GM19239 (cell line): ENCODE results near the gene IL36A.

ENCODE experiments used
- DNase-seq: peaks from one replicate; pipeline ENCODE4 v3.0.0; 2011; ENCODE audit warnings: low spot score; ENCODE audit not compliant: insufficient read length
- FAIRE-seq: peaks from 2 replicates; lab custom pipeline; 2011; peaks lifted over from hg19 to GRCh38; lab: Jason Lieb, UNC

IL36A gene

GRCh38 chr2:113005030-113005509 lies at the start of gene IL36A:
IL36A (plus strand) TSS chr2:113005459; CDS start chr2:113005872, 413 bp downstream.
- no peak for DNase-seq
- no peak for FAIRE-seq

DNA sequence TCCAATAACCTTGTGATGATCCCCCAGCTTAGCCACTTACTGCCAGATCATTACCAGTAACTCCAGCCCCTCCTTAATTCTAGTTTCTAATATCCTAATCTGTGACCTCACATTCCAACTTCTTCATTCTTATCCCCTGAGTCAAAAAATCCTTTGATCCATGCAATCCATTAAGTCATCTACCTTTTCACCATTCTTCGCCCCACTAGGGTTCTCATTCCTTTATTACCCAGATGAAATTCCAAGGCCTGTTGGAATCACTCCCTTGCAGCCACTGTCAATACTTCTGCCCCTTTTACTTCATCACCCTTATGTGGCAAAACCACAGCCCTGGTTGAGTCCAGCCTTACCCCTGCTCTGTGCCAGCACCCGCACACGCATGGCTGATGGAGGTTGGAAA lies 47.7 kb upstream of the IL36A start:
- DNase-seq = no peak
- no peak for FAIRE-seq

DNA sequence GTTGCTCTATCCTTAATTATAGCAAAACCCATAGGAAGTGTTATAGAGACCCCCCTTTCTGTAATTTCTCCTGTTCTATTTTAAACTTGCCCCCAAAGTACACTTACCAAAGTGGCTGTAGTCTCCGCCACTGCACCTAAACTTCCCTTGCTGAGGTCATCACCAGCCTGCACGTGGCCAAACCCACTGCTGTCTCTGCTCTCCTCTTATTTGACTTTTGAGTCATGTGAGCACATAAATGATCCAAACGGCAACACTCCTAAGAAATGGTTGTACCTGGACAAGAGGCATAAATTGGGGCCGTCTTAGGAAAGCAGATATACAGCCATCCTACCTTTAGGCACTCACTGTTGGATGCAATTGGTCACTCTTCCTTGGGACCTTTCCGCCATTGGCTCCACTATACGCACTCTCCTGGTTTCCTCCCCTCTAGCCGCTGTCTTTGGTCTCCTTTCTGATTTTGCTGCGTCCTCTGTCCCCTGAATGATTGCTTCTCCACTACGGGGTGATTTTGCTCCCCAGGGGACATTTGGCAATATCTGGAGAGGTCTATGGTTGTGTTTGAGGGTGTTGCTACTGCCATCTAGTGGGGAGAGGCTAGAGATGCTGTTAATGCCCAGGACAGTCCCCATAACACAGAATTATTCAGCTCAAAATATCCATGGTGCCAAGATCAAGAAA lies 46.7 kb upstream of the IL36A start:
- peak; percentile 86 for FAIRE-seq
- DNase-seq = peak; percentile 33

GRCh38 chr2:112959109-112959812 lies 46.0 kb upstream of the IL36A start:
- no peak for DNase-seq
- FAIRE-seq = no peak

- FAIRE-seq (no peak), DNase-seq (no peak)
These were observed 44.9 kb upstream of the IL36A start for GRCh38 chr2:112960230-112960825.

- DNase-seq (no peak), FAIRE-seq (no peak)
These were observed 42.7 kb upstream of the IL36A start for GRCh38 chr2:112962308-112963175.

- no peak for DNase-seq
- FAIRE-seq = no peak
These were observed 38.2 kb upstream of the IL36A start for GRCh38 chr2:112967023-112967422.

- FAIRE-seq = no peak
These were observed 32.7 kb upstream of the IL36A start for GRCh38 chr2:112972423-112973086.

DNA sequence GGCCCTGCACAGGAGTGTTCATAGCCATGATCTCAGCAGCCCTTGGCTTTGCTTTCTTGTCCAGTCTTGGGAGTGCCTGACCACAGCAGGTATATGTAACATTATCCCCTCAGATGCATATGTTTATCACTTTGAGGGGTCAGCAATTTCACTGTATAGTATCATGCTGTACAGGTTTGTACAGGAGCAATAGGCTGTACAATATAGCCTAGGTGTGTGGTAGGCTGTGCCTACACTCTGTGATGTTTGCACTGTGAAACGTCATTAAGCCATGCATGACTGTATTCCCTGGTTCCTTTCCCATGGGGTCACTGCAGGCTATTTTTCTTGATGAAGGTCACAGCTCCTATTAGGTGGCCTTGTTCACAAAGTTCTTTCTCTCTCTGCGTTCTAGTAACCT lies 32.1 kb upstream of the IL36A start:
- FAIRE-seq = no peak
- DNase-seq = no peak

More at GRCh38 chr2:112972423-112973086, 32.7 kb upstream of the IL36A start:
- no peak for DNase-seq

- DNase-seq = no peak
- FAIRE-seq = no peak
These were observed 27.7 kb upstream of the IL36A start, which contains the start of gene IL36G for GRCh38 chr2:112977559-112978056. IL36G (plus strand) TSS chr2:112978006; CDS start chr2:112978639, 633 bp downstream.

DNA sequence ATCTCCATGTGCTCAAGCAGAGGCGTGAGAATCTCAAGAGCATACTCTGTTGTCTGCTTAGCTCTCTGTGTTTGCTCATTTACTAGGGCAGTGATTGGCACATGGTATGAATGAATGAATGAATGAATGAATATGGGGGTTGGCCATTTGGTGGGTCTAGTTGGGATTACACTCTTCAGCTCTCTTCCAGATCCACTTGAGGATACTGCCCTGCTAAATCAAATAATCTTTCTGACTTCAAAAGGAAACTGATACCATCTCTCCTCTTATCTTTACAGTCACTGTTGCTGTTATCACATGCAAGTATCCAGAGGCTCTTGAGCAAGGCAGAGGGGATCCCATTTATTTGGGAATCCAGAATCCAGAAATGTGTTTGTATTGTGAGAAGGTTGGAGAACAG lies 25.5 kb upstream of the IL36A start:
- FAIRE-seq (no peak), DNase-seq (no peak)

DNA sequence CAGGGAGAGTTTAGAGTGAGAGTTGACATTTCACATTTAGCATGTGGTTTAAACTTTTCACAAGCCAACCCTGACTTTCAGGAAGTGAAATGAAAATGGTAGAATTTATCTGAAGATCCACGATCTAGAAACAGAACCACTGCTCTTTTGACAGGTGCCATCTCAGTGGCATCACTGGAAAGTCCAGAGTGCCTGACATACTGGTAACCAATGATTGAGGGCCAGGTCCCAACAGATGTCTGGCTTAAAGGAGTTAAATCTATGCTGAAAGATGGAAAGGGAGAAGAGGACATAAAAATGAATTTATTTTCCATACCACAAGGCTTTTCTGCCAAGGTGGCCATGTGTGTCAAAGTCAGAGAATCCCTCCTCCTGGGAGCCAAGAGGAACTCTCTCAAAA lies 24.7 kb upstream of the IL36A start:
- DNase-seq (no peak), FAIRE-seq (no peak)

- FAIRE-seq (no peak), DNase-seq (no peak)
These were observed 20.2 kb upstream of the IL36A start for GRCh38 chr2:112985090-112985489.

GRCh38 chr2:112989611-112990010 lies 15.6 kb upstream of the IL36A start:
- DNase-seq (no peak), FAIRE-seq (no peak)

GRCh38 chr2:112993831-112994230 lies 11.4 kb upstream of the IL36A start:
- DNase-seq (no peak), FAIRE-seq (no peak)

DNA sequence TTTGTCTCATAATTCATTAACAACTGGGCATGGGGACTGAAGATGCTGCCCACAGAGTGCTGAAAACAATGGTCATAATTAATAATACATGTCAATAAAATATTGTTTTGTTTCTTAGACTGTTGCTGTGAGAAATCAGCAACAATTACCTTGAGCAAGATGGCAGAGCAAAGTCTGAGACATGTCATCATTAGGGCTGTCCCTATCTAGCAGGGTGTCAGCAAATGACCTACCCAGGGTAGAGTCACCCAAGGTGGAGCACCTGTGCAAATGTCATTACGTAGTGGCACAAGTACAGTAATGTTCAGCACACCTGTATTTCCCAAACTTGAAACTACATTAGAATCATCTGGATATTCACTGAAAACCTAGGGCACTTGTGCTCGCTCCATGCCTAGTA lies 10.6 kb upstream of the IL36A start:
- DNase-seq (no peak), FAIRE-seq (no peak)

- DNase-seq (no peak), FAIRE-seq (no peak)
These were observed 9.8 kb upstream of the IL36A start for GRCh38 chr2:112995346-112995920.

- no peak for DNase-seq
- FAIRE-seq = no peak
These were observed 8.6 kb upstream of the IL36A start for GRCh38 chr2:112996635-112997034.

GRCh38 chr2:112997151-112997550 lies 8.1 kb upstream of the IL36A start:
- DNase-seq = no peak
- FAIRE-seq = no peak
